HFFc6 (cell line): ENCODE data around the gene RNF175. TPM values are rescaled to one million over a fixed set of nuclear protein-coding genes. Genes with fewer than 3 reads are reported as not detected.
"Not testable (repeated sequence)": the region's sequence is repeated elsewhere in the genome, so short reads cannot be mapped to it uniquely, and the experiment has no call there.

Source experiments
- DNase-seq: peaks from one replicate; pipeline ENCODE4 v3.0.0-alpha.2; 2018
- H3K27ac Mint-ChIP-seq: 2 replicates; pipeline ENCODE4 v1.8.0; 2020; ENCODE audit warnings: mild to moderate bottlenecking, mixed read lengths
- H3K27me3 Mint-ChIP-seq: 2 replicates; pipeline ENCODE4 v1.8.0; 2021; ENCODE audit warnings: mild to moderate bottlenecking, moderate library complexity, mixed read lengths; ENCODE audit not compliant: insufficient read depth
- H3K36me3 Mint-ChIP-seq: 2 replicates; pipeline ENCODE4 v1.8.0; 2021; ENCODE audit warnings: low read depth, mixed read lengths
- H3K4me1 Mint-ChIP-seq: 2 replicates; pipeline ENCODE4 v1.8.0; 2020; ENCODE audit warnings: low read depth, mixed read lengths
- H3K4me3 Mint-ChIP-seq: 2 replicates; pipeline ENCODE4 v1.8.0; 2020; ENCODE audit warnings: mild to moderate bottlenecking, moderate library complexity, mixed read lengths
- H3K9me3 Mint-ChIP-seq: 2 replicates; pipeline ENCODE4 v1.8.0; 2020; ENCODE audit warnings: mild to moderate bottlenecking, mixed read lengths
- total RNA-seq, 6 experiments: library from RNA; stranded (reverse); fragmentation: NEBNext Ultra II Directional; extraction: Animal tissue kit (Norgen Biotek cat#: 25700); gene quantifications; 2 replicates in 1 of 6; 3 replicates in 5 of 6; pipeline ENCODE4 v1.2.3, GENCODE V29; 2021
- TF ChIP-seq, protein P1 (sequence below): fragments of 200-600 bp; sonication (generic); IDR thresholded peaks from 2 replicates; pipeline ENCODE4 v1.5.0; 2021; ENCODE audit warnings: antibody characterized with exemption, mild to moderate bottlenecking

The RNF175 gene
- total RNA-seq, 6 experiments from 2014 or later, result not detected

DNA sequence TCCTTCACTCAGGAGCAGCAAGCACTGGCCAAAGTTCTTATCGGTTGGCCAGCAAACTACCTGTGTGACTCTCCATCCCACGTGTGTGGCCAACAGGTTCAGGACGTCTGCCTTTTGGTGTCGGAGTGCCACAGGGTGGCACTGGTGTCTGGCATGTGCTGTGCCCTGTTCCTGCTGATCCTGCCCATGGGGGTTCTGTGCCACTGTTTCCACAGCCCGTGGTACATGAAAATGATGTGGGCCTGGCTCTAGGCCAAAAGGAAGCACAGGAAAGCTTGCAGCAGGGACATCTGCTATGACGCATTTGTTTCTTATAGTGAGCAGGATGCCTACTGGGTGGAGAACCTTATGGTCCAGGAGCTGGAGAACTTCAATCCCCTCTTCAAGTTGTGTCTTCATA, 80.3 kb downstream of the RNF175 start:
- peaks cover 19% of the 10 kb centered on the region for H3K27me3 Mint-ChIP-seq
- TF ChIP-seq, protein P1, sequence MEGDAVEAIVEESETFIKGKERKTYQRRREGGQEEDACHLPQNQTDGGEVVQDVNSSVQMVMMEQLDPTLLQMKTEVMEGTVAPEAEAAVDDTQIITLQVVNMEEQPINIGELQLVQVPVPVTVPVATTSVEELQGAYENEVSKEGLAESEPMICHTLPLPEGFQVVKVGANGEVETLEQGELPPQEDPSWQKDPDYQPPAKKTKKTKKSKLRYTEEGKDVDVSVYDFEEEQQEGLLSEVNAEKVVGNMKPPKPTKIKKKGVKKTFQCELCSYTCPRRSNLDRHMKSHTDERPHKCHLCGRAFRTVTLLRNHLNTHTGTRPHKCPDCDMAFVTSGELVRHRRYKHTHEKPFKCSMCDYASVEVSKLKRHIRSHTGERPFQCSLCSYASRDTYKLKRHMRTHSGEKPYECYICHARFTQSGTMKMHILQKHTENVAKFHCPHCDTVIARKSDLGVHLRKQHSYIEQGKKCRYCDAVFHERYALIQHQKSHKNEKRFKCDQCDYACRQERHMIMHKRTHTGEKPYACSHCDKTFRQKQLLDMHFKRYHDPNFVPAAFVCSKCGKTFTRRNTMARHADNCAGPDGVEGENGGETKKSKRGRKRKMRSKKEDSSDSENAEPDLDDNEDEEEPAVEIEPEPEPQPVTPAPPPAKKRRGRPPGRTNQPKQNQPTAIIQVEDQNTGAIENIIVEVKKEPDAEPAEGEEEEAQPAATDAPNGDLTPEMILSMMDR, result no peak
- DNase-seq, result no peak
- H3K4me1 Mint-ChIP-seq, result peaks cover 12% of the 10 kb centered on the region
- no peak overlapping the region for H3K27ac Mint-ChIP-seq
- no peaks in the 10 kb centered on the region; the same call in 1 of the 2 replicates for H3K9me3 Mint-ChIP-seq
- no peaks in the 10 kb centered on the region for H3K36me3 Mint-ChIP-seq
- H3K4me3 Mint-ChIP-seq, result no peak overlapping the region

DNA sequence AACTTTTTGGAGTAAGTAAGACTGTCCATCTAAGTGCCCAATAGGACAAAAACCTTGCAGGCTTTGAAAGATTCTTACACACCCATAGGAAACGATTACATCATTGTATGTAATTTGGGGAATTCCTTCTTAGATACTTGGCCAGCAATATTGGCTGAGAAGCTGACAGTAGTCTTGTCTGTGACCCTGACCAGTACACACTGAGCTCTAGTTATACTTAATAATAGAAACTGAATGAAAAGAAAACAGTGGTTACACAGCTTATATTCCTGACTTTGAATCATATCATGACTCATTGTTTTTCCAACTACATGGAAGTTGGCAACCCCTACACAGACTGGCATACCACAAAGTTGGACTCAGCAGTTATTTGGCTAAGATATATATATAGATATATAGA, 82.8 kb downstream of the RNF175 start:
- Mint-ChIP-seq H3K9me3 (no peaks in the 10 kb centered on the region; the same call in 1 of the 2 replicates), H3K27me3 (peaks cover 15% of the 10 kb centered on the region), H3K4me3 (no peak overlapping the region), H3K36me3 (no peaks in the 10 kb centered on the region), H3K4me1 (peaks cover 12% of the 10 kb centered on the region), H3K27ac (no peak overlapping the region)
- peak; percentile 66 for DNase-seq
- TF ChIP-seq, protein P1, result no peak

DNA sequence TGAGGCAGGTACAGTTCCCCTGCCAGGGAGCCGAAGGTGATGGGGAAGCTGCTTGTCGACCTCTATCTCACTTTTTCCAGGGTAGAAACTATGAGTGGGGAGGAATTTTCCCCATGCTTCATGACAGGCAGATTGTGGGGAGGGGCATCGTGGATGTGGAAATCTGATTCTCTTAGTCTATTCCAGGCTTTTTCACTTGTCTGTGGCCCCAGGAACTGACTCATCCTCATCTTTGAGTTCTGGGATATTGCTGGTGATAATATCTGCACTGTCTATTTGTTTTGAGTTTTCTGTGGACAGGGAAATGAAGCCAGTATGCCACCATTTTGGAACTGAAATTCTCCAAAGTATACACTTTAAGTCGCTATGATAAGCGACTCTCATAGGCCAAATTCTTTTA, 83.3 kb downstream of the RNF175 start:
- peak; percentile 25 for DNase-seq
- no peaks in the 10 kb centered on the region for H3K36me3 Mint-ChIP-seq
- TF ChIP-seq, protein P1, result no peak
- no peak overlapping the region; the same call in 1 of the 2 replicates for H3K4me3 Mint-ChIP-seq
- H3K27me3 Mint-ChIP-seq, result peaks cover 13% of the 10 kb centered on the region
- no peaks in the 10 kb centered on the region; the same call in 1 of the 2 replicates for H3K9me3 Mint-ChIP-seq
- peak overlapping the region; percentile 54; the same call in 1 of the 2 replicates for H3K27ac Mint-ChIP-seq
- H3K4me1 Mint-ChIP-seq, result peaks cover 12% of the 10 kb centered on the region

DNA sequence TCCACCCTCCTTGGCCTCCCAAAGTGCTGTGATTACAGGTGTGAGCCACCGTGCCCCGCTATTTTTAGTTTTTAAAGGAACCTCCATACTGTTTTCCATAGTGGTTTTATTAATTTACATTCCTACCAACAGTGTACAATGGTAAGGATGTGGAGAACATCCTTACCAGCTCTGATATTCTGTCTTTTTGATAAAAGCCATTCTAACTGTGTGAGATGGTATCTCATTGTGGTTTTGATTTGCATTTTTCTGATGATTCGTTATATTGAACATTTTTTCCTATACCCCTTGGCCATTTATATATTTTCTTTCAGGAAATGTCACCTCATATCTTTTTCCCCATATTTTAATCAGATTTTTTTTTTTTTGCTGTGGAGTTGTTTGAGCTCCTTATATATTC, 90.0 kb downstream of the RNF175 start:
- TF ChIP-seq, protein P1, result no peak
- Mint-ChIP-seq H3K4me3 (no peak overlapping the region), H3K9me3 (no peaks in the 10 kb centered on the region), H3K4me1 (no peaks in the 10 kb centered on the region), H3K27ac (no peak overlapping the region), H3K36me3 (no peaks in the 10 kb centered on the region), H3K27me3 (peaks cover 19% of the 10 kb centered on the region)
- DNase-seq, result no peak

DNA sequence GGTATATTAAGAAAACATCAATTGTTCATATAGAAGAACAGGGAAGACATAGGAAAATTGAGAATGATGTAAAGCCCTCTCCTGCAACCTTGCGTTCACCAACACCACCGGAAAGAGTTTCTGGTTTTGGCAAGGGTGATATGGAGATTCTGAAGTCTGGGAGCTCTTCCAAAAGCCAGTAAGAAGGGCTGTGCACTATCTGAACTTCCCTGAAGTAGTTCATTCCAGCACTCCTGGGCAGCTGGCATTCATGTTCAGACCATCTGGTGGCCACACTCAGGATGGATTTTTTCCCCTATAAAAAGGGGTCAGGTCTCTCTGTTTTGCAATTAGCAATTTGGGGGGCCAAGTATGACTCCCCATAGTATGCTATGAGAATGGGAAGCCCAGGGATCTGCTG, 91.2 kb downstream of the RNF175 start:
- no peak overlapping the region for H3K4me3 Mint-ChIP-seq
- peaks cover 21% of the 10 kb centered on the region for H3K27me3 Mint-ChIP-seq
- no peak overlapping the region for H3K27ac Mint-ChIP-seq
- H3K36me3 Mint-ChIP-seq, result no peaks in the 10 kb centered on the region
- no peaks in the 10 kb centered on the region for H3K4me1 Mint-ChIP-seq
- no peak for DNase-seq
- no peaks in the 10 kb centered on the region for H3K9me3 Mint-ChIP-seq
- TF ChIP-seq, protein P1, result no peak

DNA sequence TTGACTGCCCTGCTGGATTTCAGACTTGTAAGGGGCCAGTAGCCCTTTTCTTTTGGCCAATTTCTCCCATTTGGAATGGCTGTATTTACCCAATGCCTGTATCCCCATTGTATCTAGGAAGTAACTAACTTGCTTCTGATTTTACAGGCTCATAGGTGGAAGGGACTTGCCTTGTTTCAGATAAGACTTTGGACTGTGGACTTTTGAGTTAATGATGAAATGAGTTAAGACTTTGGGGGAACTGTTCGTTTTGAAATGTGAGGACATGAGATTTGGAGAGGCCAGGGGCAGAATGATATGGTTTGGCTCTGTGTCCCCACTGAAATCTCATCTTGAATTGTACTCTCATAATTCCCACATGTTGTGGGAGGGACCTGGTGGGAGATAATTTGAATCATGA, 93.3 kb downstream of the RNF175 start:
- not testable (repeated sequence) for H3K9me3 Mint-ChIP-seq, H3K27ac Mint-ChIP-seq, DNase-seq, H3K36me3 Mint-ChIP-seq, H3K4me3 Mint-ChIP-seq, H3K4me1 Mint-ChIP-seq
- peaks cover 19% of the 10 kb centered on the region for H3K27me3 Mint-ChIP-seq
